ENCODE data around the gene TIMELESS. TPM values are rescaled to one million over a fixed set of nuclear protein-coding genes. Genes with fewer than 3 reads are reported as not detected.

The TIMELESS gene
- total and polyA plus RNA-seq, 10 donors = 9.9 to 17.7 (median 12.7) TPM

DNA sequence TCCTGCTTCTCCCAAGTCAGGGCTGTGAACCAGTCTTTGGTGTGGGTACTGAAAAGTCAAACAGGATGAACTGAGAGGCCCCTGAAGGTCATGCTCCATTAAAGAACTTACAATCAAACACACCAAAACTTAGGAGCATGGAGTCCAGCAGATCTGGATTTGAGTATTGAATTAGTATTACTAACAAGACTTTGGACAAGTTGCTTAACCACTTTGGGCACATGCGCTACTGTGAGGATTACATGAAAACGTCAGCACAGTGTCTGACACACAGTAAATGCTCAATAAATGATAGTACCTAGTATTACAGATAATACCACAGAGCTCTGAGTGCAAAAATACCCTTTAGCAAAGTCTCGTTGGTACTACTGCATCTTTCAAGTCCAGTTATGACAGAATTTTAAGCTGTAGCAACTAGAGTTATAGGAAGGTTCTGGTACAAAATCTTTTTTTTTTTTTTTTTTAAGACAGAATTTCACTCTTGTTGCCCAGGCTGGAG lies 23.2 kb downstream of the TIMELESS start:
- H3K27ac ChIP-seq = no peak overlapping the region

DNA sequence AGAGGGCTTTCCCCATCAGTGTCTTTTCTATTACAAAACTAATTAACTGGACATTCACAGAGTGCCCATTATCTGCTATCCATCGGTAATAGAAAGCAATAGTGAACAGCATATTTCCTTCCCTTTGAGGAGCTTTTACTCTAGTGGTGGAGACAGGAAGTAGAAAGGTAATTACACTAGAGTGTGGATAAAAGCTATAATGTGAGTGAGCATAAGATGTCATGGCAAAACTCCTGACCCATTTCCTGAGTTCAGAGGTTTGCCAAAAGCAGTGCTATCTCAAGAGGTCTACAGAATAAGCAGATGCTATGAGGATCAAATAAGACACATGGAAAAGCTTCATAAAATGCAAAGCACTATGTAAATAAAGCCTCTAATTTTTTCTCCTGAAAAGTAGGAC lies 24.0 kb downstream of the TIMELESS start:
- intact Hi-C loops (cut with DNase I; ENCODE audit: low total_unique reads) = no loop called here
- H3K27me3 ChIP-seq (replicated peaks in 1 of 7) = no peaks in the 10 kb centered on the region
- no peak for DNase-seq
- peaks cover 6 to 98% (median 66%) of the 10 kb centered on the region in 6 donors for H3K36me3 ChIP-seq
- no peaks in the 10 kb centered on the region for H3K4me1 ChIP-seq
- H3K27ac ChIP-seq = no peak overlapping the region
- H3K4me3 ChIP-seq = no peak overlapping the region
- WGBS, 5 donors = 48 to 63% (median 60%) methylated on average over 1 of the region's 1 CpG
- H3K9me3 ChIP-seq = no peaks in the 10 kb centered on the region
- no peak for TF ChIP-seq POLR2A (IDR thresholded peaks at IDR 0.05)
- no peak for TF ChIP-seq POLR2AphosphoS5 (IDR thresholded peaks at IDR 0.05)
- TF ChIP-seq, protein P1, sequence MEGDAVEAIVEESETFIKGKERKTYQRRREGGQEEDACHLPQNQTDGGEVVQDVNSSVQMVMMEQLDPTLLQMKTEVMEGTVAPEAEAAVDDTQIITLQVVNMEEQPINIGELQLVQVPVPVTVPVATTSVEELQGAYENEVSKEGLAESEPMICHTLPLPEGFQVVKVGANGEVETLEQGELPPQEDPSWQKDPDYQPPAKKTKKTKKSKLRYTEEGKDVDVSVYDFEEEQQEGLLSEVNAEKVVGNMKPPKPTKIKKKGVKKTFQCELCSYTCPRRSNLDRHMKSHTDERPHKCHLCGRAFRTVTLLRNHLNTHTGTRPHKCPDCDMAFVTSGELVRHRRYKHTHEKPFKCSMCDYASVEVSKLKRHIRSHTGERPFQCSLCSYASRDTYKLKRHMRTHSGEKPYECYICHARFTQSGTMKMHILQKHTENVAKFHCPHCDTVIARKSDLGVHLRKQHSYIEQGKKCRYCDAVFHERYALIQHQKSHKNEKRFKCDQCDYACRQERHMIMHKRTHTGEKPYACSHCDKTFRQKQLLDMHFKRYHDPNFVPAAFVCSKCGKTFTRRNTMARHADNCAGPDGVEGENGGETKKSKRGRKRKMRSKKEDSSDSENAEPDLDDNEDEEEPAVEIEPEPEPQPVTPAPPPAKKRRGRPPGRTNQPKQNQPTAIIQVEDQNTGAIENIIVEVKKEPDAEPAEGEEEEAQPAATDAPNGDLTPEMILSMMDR (IDR thresholded peaks at IDR 0.05 in 8 of 11, conservative IDR thresholded peaks at IDR 0.05 in 3 of 11) = no peak

More for the DNA sequence above, 23.2 kb downstream of the TIMELESS start:
- Histone ChIP-seq H3K9me3 (no peaks in the 10 kb centered on the region), H3K27me3 (replicated peaks in 1 of 7) (no peaks in the 10 kb centered on the region), H3K36me3 (peaks cover 6 to 98% (median 62%) of the 10 kb centered on the region in 6 donors), H3K4me1 (no peaks in the 10 kb centered on the region), H3K4me3 (no peak overlapping the region)
- TF ChIP-seq POLR2AphosphoS5 (IDR thresholded peaks at IDR 0.05) (no peak), POLR2A (IDR thresholded peaks at IDR 0.05) (no peak)
- TF ChIP-seq, protein P1 (IDR thresholded peaks at IDR 0.05 in 8 of 11, conservative IDR thresholded peaks at IDR 0.05 in 3 of 11) = no peak
- WGBS, 5 donors = 57 to 65% (median 63%) methylated on average over 3 of the region's 3 CpGs
- no peak for DNase-seq
- intact Hi-C loops (cut with DNase I; ENCODE audit: low total_unique reads) = no loop called here

DNA sequence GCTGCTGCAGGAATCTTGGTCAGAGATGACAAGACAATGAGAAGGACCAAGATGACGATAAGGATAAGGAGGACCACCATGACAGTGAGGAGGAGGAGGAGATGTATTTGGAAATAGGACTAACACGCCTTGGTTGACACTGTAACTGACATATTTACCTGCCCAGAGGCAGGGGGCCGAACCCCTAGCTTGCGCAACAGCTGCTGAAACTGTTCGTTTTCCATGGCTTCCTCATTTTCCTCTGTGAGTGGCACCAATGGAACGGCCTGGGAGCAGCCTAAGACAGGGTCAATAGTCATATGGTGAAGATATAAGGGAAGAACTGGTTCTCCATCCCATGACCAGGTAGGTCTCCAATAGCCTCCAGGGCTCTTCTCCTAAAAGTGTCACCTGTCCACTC lies 28.8 kb downstream of the TIMELESS start:
- DNase-seq = no peak
- intact Hi-C loops (cut with DNase I; ENCODE audit: low total_unique reads) = no loop called here
- 63 to 89% (median 77%) methylated on average over 6 of the region's 6 CpGs for WGBS, 5 donors
- H3K4me3 ChIP-seq = no peak overlapping the region
- H3K36me3 ChIP-seq = peaks cover 0 to 99% (median 56%) of the 10 kb centered on the region in 6 donors
- no peaks in the 10 kb centered on the region for H3K27me3 ChIP-seq (replicated peaks in 1 of 7)
- no peaks in the 10 kb centered on the region for H3K9me3 ChIP-seq
- no peaks in the 10 kb centered on the region for H3K4me1 ChIP-seq
- no peak overlapping the region for H3K27ac ChIP-seq
- TF ChIP-seq POLR2AphosphoS5 (IDR thresholded peaks at IDR 0.05) (no peak), POLR2A (IDR thresholded peaks at IDR 0.05) (no peak)
- TF ChIP-seq, protein P1 (IDR thresholded peaks at IDR 0.05 in 8 of 11, conservative IDR thresholded peaks at IDR 0.05 in 3 of 11) = no peak

DNA sequence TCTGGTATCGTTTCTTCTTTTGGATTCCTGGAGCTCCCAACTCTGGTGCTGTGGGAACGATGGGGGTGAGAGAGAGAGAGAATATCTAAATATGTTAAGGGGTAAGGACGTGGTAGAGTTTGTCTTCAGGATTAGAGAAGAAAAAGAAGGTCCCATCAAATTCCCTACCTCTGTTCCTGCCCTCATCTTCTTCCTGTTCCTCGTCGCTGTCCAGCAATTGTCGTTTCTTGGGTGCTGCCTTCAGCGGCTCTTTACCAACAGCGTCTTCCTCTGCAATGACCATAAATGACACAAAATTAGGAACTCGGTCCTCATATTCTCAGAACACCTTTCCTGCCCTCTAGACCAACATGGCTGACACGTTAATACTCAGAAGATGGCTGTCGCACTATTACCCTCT lies 31.5 kb downstream of the TIMELESS start:
- Histone ChIP-seq H3K4me1 (no peaks in the 10 kb centered on the region), H3K36me3 (peaks cover 0 to 91% (median 41%) of the 10 kb centered on the region in 6 donors), H3K4me3 (no peak overlapping the region), H3K27ac (no peak overlapping the region), H3K9me3 (no peaks in the 10 kb centered on the region), H3K27me3 (replicated peaks in 1 of 7) (no peaks in the 10 kb centered on the region)
- TF ChIP-seq POLR2AphosphoS5 (IDR thresholded peaks at IDR 0.05) (no peak), POLR2A (IDR thresholded peaks at IDR 0.05) (no peak)
- TF ChIP-seq, protein P1 (IDR thresholded peaks at IDR 0.05 in 8 of 11, conservative IDR thresholded peaks at IDR 0.05 in 3 of 11) = no peak
- WGBS, 5 donors = 91 to 97% (median 95%) methylated on average over 11 of the region's 11 CpGs
- intact Hi-C loops (cut with DNase I; ENCODE audit: low total_unique reads) = no loop called here
- DNase-seq = no peak
